NCI-H2227 treated with DMSO at 0.1 percent for 48 hours (cell line): ENCODE results near the gene MIOS.
"Not testable (repeated sequence)": the region's sequence is repeated elsewhere in the genome, so short reads cannot be mapped to it uniquely, and the experiment has no call there.

ENCODE experiments used
- DNase-seq: peaks from one replicate; lab custom pipeline; 2025; lab: John Stamatoyannopoulos, UW

Gene MIOS

GRCh38 chr7:7647495-7648036, 80.9 kb downstream of the MIOS start:
- no peak for DNase-seq

GRCh38 chr7:7650682-7651206, 84.1 kb downstream of the MIOS start:
- DNase-seq: no peak

GRCh38 chr7:7651479-7651878, 84.8 kb downstream of the MIOS start:
- no peak for DNase-seq

GRCh38 chr7:7652798-7653540, 86.3 kb downstream of the MIOS start:
- no peak for DNase-seq

- DNase-seq: no peak
These were observed 87.0 kb downstream of the MIOS start for GRCh38 chr7:7653593-7654187.

GRCh38 chr7:7654964-7655715, 88.5 kb downstream of the MIOS start:
- DNase-seq: no peak

- DNase-seq: not testable (repeated sequence)
These were observed 89.8 kb downstream of the MIOS start for GRCh38 chr7:7656459-7656858.
